Mammary epithelial cell (primary cell): ENCODE measurements around the gene SPAG17.

Source experiments
- EZH2 ChIP-seq: IDR thresholded peaks from 2 replicates; pipeline ENCODE4 v1.6.1; 2012; ENCODE audit warnings: low read length, inconsistent platforms, borderline replicate concordance
- TF ChIP-seq, protein P1 (sequence below), 2 donors: IDR thresholded peaks in 1 of 2; conservative IDR thresholded peaks in 1 of 2; 2 replicates each; pipeline ENCODE4 v1.5.1; 2011 to 2012; ENCODE audit warnings: inconsistent platforms in 2 of 2, low read length in 2 of 2, mild to moderate bottlenecking in 2 of 2, control low read depth in 1 of 2, low read depth in 1 of 2; ENCODE audit not compliant: insufficient read depth in 1 of 2; ENCODE audit errors: extremely low read depth in 1 of 2

DNA sequence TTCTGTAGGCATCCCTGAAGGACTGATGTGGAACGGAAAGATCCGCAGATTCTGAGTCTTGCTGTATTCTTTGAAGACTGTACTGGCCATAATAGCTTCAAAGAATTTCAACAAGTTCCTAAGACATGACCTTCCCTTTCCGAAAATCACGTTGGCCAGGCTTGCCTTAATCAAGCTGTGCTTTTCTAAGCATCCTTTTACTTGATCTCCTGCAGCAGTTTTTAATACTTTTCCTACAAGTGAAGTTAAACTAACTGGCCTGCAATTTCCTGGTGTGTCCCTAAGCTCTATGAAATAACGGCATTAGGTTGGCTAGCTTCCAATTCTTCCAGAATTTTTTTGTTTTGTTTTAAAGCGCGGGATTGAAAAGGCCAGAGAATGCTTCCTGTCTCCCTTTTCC is 40.3 kb downstream of the SPAG17 start:
- TF ChIP-seq, protein P1, sequence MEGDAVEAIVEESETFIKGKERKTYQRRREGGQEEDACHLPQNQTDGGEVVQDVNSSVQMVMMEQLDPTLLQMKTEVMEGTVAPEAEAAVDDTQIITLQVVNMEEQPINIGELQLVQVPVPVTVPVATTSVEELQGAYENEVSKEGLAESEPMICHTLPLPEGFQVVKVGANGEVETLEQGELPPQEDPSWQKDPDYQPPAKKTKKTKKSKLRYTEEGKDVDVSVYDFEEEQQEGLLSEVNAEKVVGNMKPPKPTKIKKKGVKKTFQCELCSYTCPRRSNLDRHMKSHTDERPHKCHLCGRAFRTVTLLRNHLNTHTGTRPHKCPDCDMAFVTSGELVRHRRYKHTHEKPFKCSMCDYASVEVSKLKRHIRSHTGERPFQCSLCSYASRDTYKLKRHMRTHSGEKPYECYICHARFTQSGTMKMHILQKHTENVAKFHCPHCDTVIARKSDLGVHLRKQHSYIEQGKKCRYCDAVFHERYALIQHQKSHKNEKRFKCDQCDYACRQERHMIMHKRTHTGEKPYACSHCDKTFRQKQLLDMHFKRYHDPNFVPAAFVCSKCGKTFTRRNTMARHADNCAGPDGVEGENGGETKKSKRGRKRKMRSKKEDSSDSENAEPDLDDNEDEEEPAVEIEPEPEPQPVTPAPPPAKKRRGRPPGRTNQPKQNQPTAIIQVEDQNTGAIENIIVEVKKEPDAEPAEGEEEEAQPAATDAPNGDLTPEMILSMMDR (conservative IDR thresholded peaks at IDR 0.05 in 1 of 2, IDR thresholded peaks at IDR 0.05 in 1 of 2; ENCODE audit: extremely low read depth in 1 of 2, insufficient read depth in 1 of 2, low read depth in 1 of 2, low read length in 2 of 2) = no peak
- no peak for TF ChIP-seq EZH2
